Neural crest cell (in vitro differentiated cells): Measurements from ENCODE around the gene CCDC66. TPM values are rescaled to one million over a fixed set of nuclear protein-coding genes. Genes with fewer than 3 reads are reported as not detected.

Experiments
- DNase-seq: peaks from one replicate; pipeline ENCODE4 v3.0.0; 2021; ENCODE audit warnings: low read depth, mixed read lengths, low spot score
- H3K27ac Mint-ChIP-seq: one replicate; pipeline ENCODE4 v1.8.0; 2021; ENCODE audit warnings: mild to moderate bottlenecking, mixed read lengths; ENCODE audit not compliant: unreplicated experiment
- H3K27me3 Mint-ChIP-seq: 2 replicates; pipeline ENCODE4 v1.8.0; 2021; ENCODE audit warnings: low read depth, mild to moderate bottlenecking, mixed read lengths
- H3K36me3 Mint-ChIP-seq: 2 replicates; pipeline ENCODE4 v1.8.0; 2021; ENCODE audit warnings: low read depth, mild to moderate bottlenecking, mixed read lengths
- H3K4me1 Mint-ChIP-seq: 2 replicates; pipeline ENCODE4 v1.8.0; 2021; ENCODE audit warnings: mixed read lengths
- H3K4me3 Mint-ChIP-seq: one replicate; pipeline ENCODE4 v1.8.0; 2021; ENCODE audit warnings: mild to moderate bottlenecking, mixed read lengths
- H3K9me3 Mint-ChIP-seq: 2 replicates; pipeline ENCODE4 v1.8.0; 2021; ENCODE audit warnings: mixed read lengths
- total RNA-seq: library from RNA; stranded (reverse); gene quantifications from 2 replicates; pipeline ENCODE4 v1.2.1, GENCODE V29; 2021
- TF ChIP-seq, protein P1 (sequence below): fragments of 200-600 bp; sonication (generic); conservative IDR thresholded peaks from 2 replicates; pipeline ENCODE4 v1.5.0; 2021; ENCODE audit warnings: antibody characterized with exemption, mild to moderate bottlenecking

The CCDC66 gene
- total RNA-seq, 1 donor from 2014 or later = 30.9 TPM

DNA sequence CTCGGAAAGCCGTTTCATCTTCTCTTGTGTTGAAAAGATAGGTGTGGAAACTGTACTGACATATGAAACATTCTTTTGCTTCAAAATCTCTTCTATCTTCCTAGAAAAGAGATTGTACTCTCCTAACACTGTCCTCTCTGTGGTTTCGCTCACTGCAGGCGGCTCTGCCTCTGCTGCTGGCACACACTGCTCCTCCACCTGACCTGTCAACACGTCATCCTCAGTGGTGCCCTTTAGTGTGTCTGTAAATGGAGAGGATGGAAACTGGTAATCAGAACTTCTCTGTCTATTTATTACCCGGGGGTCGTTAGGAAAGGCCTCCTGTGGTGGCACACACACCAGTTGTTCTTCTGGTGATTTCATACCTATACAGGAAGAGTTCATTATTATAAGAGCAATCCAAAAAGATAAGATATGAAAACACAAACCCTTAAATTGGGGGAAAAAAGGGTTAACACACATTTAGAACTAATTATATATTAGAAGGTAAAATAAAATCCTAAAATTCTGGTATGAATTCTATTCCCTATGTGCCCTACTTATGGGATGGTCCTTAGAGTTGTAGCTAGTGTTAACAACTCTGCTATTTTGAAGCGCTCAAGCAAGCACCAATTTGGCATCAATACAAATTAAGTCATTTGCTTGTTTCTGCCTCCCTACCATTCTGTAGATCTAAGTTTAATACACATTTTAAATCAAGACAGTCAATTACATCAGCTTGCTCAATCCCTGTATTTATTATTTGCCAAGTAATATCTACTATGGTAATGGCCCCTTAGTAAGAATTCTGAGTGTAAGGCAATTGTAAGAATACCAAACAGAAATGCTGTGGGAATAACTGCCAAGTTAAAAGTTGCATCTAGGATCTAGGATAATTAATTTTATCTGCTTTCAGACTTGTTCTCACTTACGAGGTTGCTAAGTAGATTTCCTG, 76.9 kb downstream of the CCDC66 start:
- TF ChIP-seq, protein P1, sequence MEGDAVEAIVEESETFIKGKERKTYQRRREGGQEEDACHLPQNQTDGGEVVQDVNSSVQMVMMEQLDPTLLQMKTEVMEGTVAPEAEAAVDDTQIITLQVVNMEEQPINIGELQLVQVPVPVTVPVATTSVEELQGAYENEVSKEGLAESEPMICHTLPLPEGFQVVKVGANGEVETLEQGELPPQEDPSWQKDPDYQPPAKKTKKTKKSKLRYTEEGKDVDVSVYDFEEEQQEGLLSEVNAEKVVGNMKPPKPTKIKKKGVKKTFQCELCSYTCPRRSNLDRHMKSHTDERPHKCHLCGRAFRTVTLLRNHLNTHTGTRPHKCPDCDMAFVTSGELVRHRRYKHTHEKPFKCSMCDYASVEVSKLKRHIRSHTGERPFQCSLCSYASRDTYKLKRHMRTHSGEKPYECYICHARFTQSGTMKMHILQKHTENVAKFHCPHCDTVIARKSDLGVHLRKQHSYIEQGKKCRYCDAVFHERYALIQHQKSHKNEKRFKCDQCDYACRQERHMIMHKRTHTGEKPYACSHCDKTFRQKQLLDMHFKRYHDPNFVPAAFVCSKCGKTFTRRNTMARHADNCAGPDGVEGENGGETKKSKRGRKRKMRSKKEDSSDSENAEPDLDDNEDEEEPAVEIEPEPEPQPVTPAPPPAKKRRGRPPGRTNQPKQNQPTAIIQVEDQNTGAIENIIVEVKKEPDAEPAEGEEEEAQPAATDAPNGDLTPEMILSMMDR = no peak
- H3K36me3 Mint-ChIP-seq = peaks cover 24% of the 10 kb centered on the region
- no peak overlapping the region for H3K27ac Mint-ChIP-seq
- no peak overlapping the region for H3K4me3 Mint-ChIP-seq
- no peak for DNase-seq
- H3K4me1 Mint-ChIP-seq = no peaks in the 10 kb centered on the region
- no peaks in the 10 kb centered on the region for H3K9me3 Mint-ChIP-seq
- H3K27me3 Mint-ChIP-seq = no peaks in the 10 kb centered on the region

DNA sequence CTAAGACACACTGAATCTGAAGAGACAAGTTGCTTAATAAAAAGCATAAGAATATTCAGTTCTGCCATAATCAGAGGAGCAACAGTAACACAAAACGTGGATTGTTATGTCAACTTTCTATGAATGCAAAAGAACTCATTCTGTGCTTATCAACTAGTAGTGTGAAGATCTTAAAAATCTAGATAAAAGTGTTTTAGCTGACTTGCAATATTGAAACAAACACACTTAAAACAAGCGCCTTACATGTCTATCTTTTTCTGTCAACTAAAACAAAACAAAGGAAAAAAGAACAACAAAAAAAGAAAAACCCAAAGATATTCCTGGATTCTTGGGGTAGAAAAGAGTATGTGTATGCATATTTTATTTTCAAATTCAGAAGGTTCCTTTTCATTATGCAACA, 88.4 kb downstream of the CCDC66 start:
- peaks cover 18% of the 10 kb centered on the region for H3K36me3 Mint-ChIP-seq
- no peaks in the 10 kb centered on the region for H3K4me1 Mint-ChIP-seq
- H3K9me3 Mint-ChIP-seq = no peaks in the 10 kb centered on the region
- H3K27me3 Mint-ChIP-seq = no peaks in the 10 kb centered on the region
- no peak for DNase-seq
- TF ChIP-seq, protein P1 = no peak
- no peak overlapping the region for H3K27ac Mint-ChIP-seq
- no peak overlapping the region for H3K4me3 Mint-ChIP-seq

DNA sequence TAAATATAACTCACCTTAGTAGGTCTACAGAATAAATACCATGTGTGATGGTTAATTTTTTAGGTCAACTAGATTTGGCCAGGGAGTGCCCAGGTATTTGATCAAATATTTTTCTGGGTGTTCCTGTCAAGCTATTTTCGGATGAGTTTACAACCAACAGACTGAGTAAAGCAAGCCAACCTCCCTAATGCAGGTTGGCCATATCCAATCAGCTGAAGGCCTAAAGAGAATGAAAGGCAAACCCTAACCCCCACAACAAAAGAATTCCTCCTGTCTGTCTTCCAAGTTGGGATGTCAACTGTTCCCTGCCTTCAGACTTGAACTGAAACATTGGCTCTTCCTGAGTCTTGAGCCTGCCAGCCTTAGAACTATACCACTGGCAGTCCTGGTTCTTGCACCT, 97.5 kb downstream of the CCDC66 start:
- H3K9me3 Mint-ChIP-seq = no peaks in the 10 kb centered on the region
- no peaks in the 10 kb centered on the region for H3K27me3 Mint-ChIP-seq
- no peak overlapping the region for H3K4me3 Mint-ChIP-seq
- peak overlapping the region; percentile 27 for H3K27ac Mint-ChIP-seq
- H3K36me3 Mint-ChIP-seq = peaks cover 32% of the 10 kb centered on the region
- DNase-seq = no peak
- no peaks in the 10 kb centered on the region for H3K4me1 Mint-ChIP-seq
- TF ChIP-seq, protein P1 = no peak

DNA sequence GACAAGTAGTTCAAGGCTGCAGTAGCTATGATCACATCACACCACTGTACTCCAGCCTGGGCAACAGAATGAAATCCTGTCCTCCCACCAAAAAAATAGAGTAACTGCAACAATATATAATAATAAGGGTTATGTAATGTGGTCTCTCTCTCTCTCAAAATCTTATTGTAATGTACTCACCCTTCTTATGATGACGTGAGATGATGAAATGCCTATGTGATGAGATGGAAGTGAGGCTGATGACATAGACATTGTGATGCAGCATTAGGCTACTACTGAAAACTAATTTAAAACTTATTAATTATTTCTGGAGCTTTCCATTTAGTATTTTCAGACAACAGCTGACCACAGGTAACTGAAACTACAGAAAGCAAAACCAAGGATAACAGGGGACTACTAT, 98.7 kb downstream of the CCDC66 start:
- TF ChIP-seq, protein P1 = no peak
- no peaks in the 10 kb centered on the region for H3K4me1 Mint-ChIP-seq
- H3K27me3 Mint-ChIP-seq = no peaks in the 10 kb centered on the region
- no peaks in the 10 kb centered on the region for H3K9me3 Mint-ChIP-seq
- DNase-seq = no peak
- no peak overlapping the region for H3K4me3 Mint-ChIP-seq
- peaks cover 37% of the 10 kb centered on the region for H3K36me3 Mint-ChIP-seq
- no peak overlapping the region for H3K27ac Mint-ChIP-seq

DNA sequence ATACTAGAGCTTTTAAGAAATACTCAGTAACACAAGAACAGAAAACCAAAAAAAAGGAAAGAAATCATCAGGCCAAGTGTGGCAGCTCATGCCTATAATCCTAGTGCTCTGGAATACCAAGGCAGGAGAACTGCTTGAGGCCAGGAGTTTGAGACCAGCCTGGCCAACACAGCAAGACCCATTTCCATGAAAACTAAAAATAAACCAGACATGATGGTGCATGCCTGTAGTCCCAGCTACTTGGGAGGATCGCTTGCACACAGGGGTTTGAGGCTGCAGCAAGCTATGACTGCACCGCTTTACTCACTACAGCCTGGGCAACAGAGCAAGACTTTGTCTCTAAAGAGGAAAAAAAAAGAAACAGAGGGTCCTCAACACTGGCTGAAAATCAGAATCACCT, 107.8 kb downstream of the CCDC66 start:
- Mint-ChIP-seq H3K36me3 (peaks cover 22% of the 10 kb centered on the region), H3K27ac (no peak overlapping the region), H3K27me3 (no peaks in the 10 kb centered on the region), H3K4me1 (no peaks in the 10 kb centered on the region), H3K9me3 (no peaks in the 10 kb centered on the region), H3K4me3 (no peak overlapping the region)
- DNase-seq = no peak
- TF ChIP-seq, protein P1 = no peak
